ENCODE measurements around the gene EMP2. TPM values are rescaled to one million over a fixed set of nuclear protein-coding genes. Genes with fewer than 3 reads are reported as not detected.
"Not testable (repeated sequence)": the region's sequence is repeated elsewhere in the genome, so short reads cannot be mapped to it uniquely, and the experiment has no call there.

EMP2 gene
- total RNA-seq, 1 donor from 2014 or later, result 8.6 TPM

DNA sequence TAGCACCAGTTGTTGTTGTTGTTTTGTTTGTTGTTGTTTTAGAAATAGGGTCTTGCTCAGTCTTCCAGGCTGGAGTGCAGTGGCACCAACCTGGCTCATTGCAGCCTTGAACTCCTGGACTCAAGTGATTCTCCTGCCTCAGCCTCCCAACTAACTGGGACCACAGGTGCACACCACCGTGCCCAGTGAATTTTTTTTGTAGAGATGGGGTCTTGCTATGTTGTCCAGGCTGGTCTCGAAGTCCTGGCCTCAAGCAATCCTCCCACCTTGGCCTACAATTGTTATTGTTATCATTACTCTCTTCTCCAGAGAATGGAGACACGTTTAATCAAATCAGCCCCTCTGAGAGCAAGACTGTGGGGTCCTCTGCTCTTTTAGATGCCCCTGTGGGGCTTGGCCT, 42.7 kb upstream of the EMP2 start:
- no peak overlapping the region for H3K4me3 Mint-ChIP-seq (ENCODE audit: unreplicated experiment)
- no peaks in the 10 kb centered on the region for H3K9me3 Mint-ChIP-seq (ENCODE audit: unreplicated experiment)
- peaks cover 2% of the 10 kb centered on the region for H3K27me3 Mint-ChIP-seq (ENCODE audit: unreplicated experiment)
- peaks cover 5% of the 10 kb centered on the region for H3K4me1 Mint-ChIP-seq (ENCODE audit: unreplicated experiment)
- DNase-seq (ENCODE audit: low spot score), result no peak
- no peak overlapping the region for H3K27ac Mint-ChIP-seq (ENCODE audit: unreplicated experiment)
- no peaks in the 10 kb centered on the region for H3K36me3 Mint-ChIP-seq (ENCODE audit: low read depth, unreplicated experiment)
- TF ChIP-seq, protein P1, sequence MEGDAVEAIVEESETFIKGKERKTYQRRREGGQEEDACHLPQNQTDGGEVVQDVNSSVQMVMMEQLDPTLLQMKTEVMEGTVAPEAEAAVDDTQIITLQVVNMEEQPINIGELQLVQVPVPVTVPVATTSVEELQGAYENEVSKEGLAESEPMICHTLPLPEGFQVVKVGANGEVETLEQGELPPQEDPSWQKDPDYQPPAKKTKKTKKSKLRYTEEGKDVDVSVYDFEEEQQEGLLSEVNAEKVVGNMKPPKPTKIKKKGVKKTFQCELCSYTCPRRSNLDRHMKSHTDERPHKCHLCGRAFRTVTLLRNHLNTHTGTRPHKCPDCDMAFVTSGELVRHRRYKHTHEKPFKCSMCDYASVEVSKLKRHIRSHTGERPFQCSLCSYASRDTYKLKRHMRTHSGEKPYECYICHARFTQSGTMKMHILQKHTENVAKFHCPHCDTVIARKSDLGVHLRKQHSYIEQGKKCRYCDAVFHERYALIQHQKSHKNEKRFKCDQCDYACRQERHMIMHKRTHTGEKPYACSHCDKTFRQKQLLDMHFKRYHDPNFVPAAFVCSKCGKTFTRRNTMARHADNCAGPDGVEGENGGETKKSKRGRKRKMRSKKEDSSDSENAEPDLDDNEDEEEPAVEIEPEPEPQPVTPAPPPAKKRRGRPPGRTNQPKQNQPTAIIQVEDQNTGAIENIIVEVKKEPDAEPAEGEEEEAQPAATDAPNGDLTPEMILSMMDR (IDR thresholded peaks at IDR 0.05; ENCODE audit: unreplicated experiment), result no peak

DNA sequence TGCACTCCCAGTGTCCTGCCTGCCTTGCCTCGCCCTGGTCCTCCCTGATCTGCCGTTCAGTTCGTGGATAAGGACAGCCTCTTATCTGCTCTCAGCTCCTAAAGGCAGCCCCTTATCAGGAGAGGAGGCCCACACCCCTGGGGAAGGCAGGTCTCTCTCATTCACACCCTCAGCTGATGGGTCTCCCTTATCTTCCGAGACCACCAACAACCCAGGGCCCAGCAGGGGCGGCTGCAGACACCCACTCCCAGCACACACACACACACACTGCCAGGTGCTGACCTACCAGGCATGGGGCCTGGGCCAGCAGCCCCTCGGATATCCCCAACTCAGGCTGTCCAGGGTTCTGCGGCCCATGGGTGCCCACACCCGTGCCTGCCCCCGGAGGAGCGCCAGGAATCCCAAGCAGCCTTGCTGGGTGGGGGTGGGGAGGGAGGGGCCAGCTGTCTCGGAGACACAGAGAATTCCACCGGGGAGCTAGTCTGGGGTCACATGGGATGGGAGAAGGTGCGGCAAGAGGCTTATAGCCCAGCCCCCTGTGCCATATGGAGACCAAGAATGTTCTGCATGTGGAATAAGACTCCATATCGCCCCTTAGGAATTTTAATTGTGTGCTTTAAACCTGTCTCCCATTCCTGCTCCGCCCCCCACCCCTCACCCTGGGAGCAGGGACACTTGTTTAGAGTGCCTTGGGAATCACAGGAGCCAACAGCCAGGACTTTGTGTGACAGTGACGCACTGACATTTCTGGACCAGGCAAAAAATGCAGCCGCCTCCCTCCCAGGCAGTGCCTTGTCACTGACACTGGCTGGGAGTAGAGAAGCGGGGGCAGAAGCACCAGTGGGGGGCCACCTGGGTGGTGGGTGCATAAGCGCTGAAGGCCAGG, 41.9 kb upstream of the EMP2 start:
- H3K4me1 Mint-ChIP-seq (ENCODE audit: unreplicated experiment), result peaks cover 5% of the 10 kb centered on the region
- TF ChIP-seq, protein P1 (IDR thresholded peaks at IDR 0.05; ENCODE audit: unreplicated experiment), result no peak
- no peak for DNase-seq (ENCODE audit: low spot score)
- peaks cover 2% of the 10 kb centered on the region for H3K27me3 Mint-ChIP-seq (ENCODE audit: unreplicated experiment)
- H3K27ac Mint-ChIP-seq (ENCODE audit: unreplicated experiment), result no peak overlapping the region
- H3K36me3 Mint-ChIP-seq (ENCODE audit: low read depth, unreplicated experiment), result no peaks in the 10 kb centered on the region
- no peak overlapping the region for H3K4me3 Mint-ChIP-seq (ENCODE audit: unreplicated experiment)
- no peaks in the 10 kb centered on the region for H3K9me3 Mint-ChIP-seq (ENCODE audit: unreplicated experiment)

DNA sequence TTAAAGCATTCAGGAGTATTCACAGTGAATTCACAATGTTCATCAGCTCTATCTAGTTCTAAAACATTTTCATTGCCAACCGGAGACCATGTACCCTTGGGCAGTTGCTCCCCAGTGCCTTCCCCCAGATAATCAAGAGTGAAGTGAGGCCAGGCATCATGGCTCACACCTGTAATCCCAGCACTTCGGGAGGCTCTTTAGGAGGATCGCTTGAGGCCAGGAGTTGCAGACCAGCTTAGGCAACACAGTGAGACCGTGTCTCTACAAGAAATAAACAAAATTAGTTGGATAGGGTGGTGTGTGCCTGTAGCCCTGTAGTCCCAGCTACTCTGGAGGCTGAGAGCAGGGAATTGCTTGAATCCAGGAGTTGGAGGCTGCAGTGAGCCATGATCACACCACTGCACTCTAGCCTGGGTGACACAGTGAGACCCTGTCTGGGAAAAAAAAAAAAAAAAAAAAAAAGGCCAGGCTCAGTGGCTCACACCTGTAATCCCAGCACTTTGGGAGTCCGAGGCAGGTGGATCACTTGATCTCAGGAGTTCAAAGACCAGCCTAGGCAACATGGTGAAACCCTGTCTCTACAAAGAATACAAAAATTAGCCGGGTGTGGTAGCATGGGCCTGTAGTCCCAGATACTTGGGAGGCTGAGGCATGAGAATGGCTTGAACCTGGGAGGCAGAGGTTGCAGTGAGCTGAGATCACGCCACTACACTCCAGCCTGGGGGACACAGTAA, 41.0 kb upstream of the EMP2 start:
- DNase-seq (ENCODE audit: low spot score); H3K4me3 Mint-ChIP-seq (ENCODE audit: unreplicated experiment); H3K4me1 Mint-ChIP-seq (ENCODE audit: unreplicated experiment); H3K27me3 Mint-ChIP-seq (ENCODE audit: unreplicated experiment); H3K27ac Mint-ChIP-seq (ENCODE audit: unreplicated experiment); H3K36me3 Mint-ChIP-seq (ENCODE audit: low read depth, unreplicated experiment); H3K9me3 Mint-ChIP-seq (ENCODE audit: unreplicated experiment): not testable (repeated sequence)

DNA sequence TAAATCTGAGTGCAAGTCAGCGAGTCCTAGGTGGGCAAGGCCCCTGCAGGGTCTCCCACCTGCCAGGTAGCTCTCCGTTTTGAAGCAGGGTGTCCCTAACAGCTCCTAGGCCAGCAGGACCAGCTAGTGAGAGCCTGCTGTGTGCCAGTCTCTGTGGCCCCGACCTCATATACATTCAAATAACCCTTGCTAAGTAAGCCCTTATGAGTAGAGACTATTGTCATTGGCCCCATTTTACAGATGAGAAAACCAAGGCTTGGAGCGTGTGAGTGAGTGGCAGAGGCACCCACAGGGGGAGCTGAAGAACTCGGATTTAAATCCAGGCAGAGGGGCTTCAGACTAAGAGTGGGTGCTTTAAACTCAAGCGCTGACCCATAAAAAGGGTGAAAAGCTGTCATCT, 39.7 kb upstream of the EMP2 start:
- TF ChIP-seq, protein P1 (IDR thresholded peaks at IDR 0.05; ENCODE audit: unreplicated experiment), result no peak
- no peak overlapping the region for H3K27ac Mint-ChIP-seq (ENCODE audit: unreplicated experiment)
- H3K9me3 Mint-ChIP-seq (ENCODE audit: unreplicated experiment), result no peaks in the 10 kb centered on the region
- H3K4me3 Mint-ChIP-seq (ENCODE audit: unreplicated experiment), result no peak overlapping the region
- H3K36me3 Mint-ChIP-seq (ENCODE audit: low read depth, unreplicated experiment), result no peaks in the 10 kb centered on the region
- peaks cover 5% of the 10 kb centered on the region for H3K4me1 Mint-ChIP-seq (ENCODE audit: unreplicated experiment)
- DNase-seq (ENCODE audit: low spot score), result no peak
- H3K27me3 Mint-ChIP-seq (ENCODE audit: unreplicated experiment), result peaks cover 2% of the 10 kb centered on the region

DNA sequence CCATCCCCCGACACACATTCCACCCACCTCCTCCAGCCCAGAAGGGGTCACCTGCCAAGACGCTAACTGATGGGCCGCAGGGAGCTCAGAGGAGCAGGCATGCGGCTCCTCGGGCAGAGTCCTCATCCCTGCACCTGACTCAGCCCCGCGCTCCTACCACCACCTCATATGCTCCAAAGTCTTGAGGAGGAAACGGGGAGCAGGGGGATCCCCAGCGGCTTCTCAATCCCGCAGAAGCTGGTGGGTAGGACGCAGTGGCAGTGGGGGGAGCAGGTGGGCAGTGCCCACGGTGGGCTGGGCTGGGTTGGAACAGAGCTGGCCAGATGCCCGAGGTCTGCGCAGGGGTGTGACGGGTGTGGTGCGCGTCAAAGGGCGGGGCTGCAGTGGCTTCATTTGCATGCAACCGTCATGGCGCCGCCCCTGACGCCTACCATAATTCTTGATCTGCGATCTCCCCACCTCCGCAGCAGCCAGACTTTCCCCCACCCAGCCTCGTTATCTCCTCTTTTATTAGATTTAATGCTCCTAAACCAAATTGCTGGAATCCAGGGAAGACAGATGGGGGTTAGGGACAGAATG, 39.0 kb upstream of the EMP2 start:
- no peak for DNase-seq (ENCODE audit: low spot score)

More for the DNA sequence above, 39.0 kb upstream of the EMP2 start:
- peaks cover 2% of the 10 kb centered on the region for H3K27me3 Mint-ChIP-seq (ENCODE audit: unreplicated experiment)
- H3K9me3 Mint-ChIP-seq (ENCODE audit: unreplicated experiment), result no peaks in the 10 kb centered on the region
- H3K36me3 Mint-ChIP-seq (ENCODE audit: low read depth, unreplicated experiment), result no peaks in the 10 kb centered on the region
- H3K4me3 Mint-ChIP-seq (ENCODE audit: unreplicated experiment), result no peak overlapping the region
- TF ChIP-seq, protein P1 (IDR thresholded peaks at IDR 0.05; ENCODE audit: unreplicated experiment), result no peak
- H3K4me1 Mint-ChIP-seq (ENCODE audit: unreplicated experiment), result peaks cover 5% of the 10 kb centered on the region
- H3K27ac Mint-ChIP-seq (ENCODE audit: unreplicated experiment), result no peak overlapping the region

Measured in endothelial cell (in vitro differentiated cells).